Liver (tissue), 9 donors: ENCODE measurements around the gene DPPA5. TPM values are rescaled to one million over a fixed set of nuclear protein-coding genes. Genes with fewer than 3 reads are reported as not detected.
"Not testable (repeated sequence)": the region's sequence is repeated elsewhere in the genome, so short reads cannot be mapped to it uniquely, and the experiment has no call there.

ENCODE experiments used
- DNase-seq: peaks from one replicate; pipeline ENCODE4 v3.0.0-alpha.2; 2017; ENCODE audit warnings: low spot score
- H3K27ac ChIP-seq, 2 donors: one replicate each; pipeline ENCODE4 v1.7.0; 2013; ENCODE audit warnings: inconsistent platforms in 2 of 2, low read length in 2 of 2, control low read depth in 1 of 2, low read depth in 1 of 2, mild to moderate bottlenecking in 1 of 2
- H3K27me3 ChIP-seq, 4 donors: one replicate each; pipeline versions ENCODE4 v1.6.1 to v1.7.0; 2013; ENCODE audit warnings: low read length in 3 of 4, inconsistent platforms in 1 of 4, mild to moderate bottlenecking in 1 of 4, moderate library complexity in 1 of 4; ENCODE audit not compliant: control insufficient read depth in 4 of 4, insufficient read depth in 4 of 4
- H3K36me3 ChIP-seq, 4 donors: one replicate each; pipeline versions ENCODE4 v1.6.1 to v1.7.0; 2013; ENCODE audit warnings: low read length in 3 of 4, mild to moderate bottlenecking in 3 of 4, low read depth in 1 of 4, moderate library complexity in 1 of 4; ENCODE audit not compliant: control insufficient read depth in 4 of 4, insufficient read depth in 3 of 4
- H3K4me1 ChIP-seq, 4 donors: one replicate each; pipeline versions ENCODE4 v1.6.1 to v1.7.0; 2013; ENCODE audit warnings: low read length in 3 of 4, mild to moderate bottlenecking in 3 of 4, moderate library complexity in 1 of 4; ENCODE audit not compliant: control insufficient read depth in 4 of 4, insufficient read depth in 4 of 4
- H3K4me3 ChIP-seq, 3 donors: one replicate each; pipeline versions ENCODE4 v1.6.1 to v1.7.0; 2013; ENCODE audit warnings: low read length in 3 of 3, control low read depth in 1 of 3, low read depth in 1 of 3, mild to moderate bottlenecking in 1 of 3
- H3K9ac ChIP-seq, 2 donors: one replicate each; pipeline ENCODE4 v1.7.0; 2013; ENCODE audit warnings: low read length in 2 of 2, mild to moderate bottlenecking in 2 of 2, moderate library complexity in 2 of 2, control low read depth in 1 of 2, low read depth in 1 of 2
- H3K9me3 ChIP-seq, 4 donors: one replicate each; pipeline versions ENCODE4 v1.6.1 to v1.7.0; 2013; ENCODE audit warnings: low read length in 3 of 4; ENCODE audit not compliant: control insufficient read depth in 4 of 4
- ATF3 ChIP-seq: IDR thresholded peaks from 2 replicates; pipeline ENCODE4 v1.6.1; 2016; ENCODE audit warnings: antibody characterized with exemption
- EGR1 ChIP-seq, 2 donors: IDR thresholded peaks; 2 replicates each; pipeline ENCODE4 v1.6.1; 2016 to 2018; ENCODE audit warnings: antibody characterized with exemption in 2 of 2, low read depth in 2 of 2
- FOXA1 ChIP-seq: IDR thresholded peaks from 2 replicates; pipeline ENCODE4 v1.6.1; 2016; ENCODE audit warnings: antibody characterized with exemption
- HNF4A ChIP-seq, 2 donors: conservative IDR thresholded peaks; 2 replicates each; pipeline ENCODE4 v1.6.1; 2016; ENCODE audit warnings: antibody characterized with exemption in 2 of 2, mild to moderate bottlenecking in 2 of 2
- HNF4G ChIP-seq: IDR thresholded peaks from 2 replicates; pipeline ENCODE4 v1.6.1; 2016; ENCODE audit warnings: antibody characterized with exemption
- JUND ChIP-seq, 2 donors: IDR thresholded peaks; 2 replicates each; pipeline ENCODE4 v1.6.1; 2016; ENCODE audit warnings: antibody characterized with exemption in 2 of 2
- NR2F2 ChIP-seq: IDR thresholded peaks from 2 replicates; pipeline ENCODE4 v1.6.1; 2016; ENCODE audit warnings: antibody characterized with exemption
- RAD21 ChIP-seq, 2 donors: IDR thresholded peaks; 2 replicates each; pipeline ENCODE4 v1.6.1; 2016; ENCODE audit warnings: antibody characterized with exemption in 2 of 2, mild to moderate bottlenecking in 2 of 2
- RXRA ChIP-seq, 2 donors: IDR thresholded peaks; 2 replicates each; pipeline ENCODE4 v1.6.1; 2017 to 2018; ENCODE audit warnings: antibody characterized with exemption in 2 of 2, mild to moderate bottlenecking in 1 of 2
- SP1 ChIP-seq: IDR thresholded peaks from 2 replicates; pipeline ENCODE4 v1.6.1; 2018; ENCODE audit warnings: antibody characterized with exemption, mild to moderate bottlenecking
- YY1 ChIP-seq: IDR thresholded peaks from 2 replicates; pipeline ENCODE4 v1.6.1; 2016; ENCODE audit warnings: antibody characterized with exemption, mild to moderate bottlenecking
- ZBTB33 ChIP-seq: IDR thresholded peaks from 2 replicates; pipeline ENCODE4 v1.6.1; 2016; ENCODE audit warnings: antibody characterized with exemption
- WGBS: extraction: QIAGEN DNeasy Blood & Tissue Kit; methylation state at CpG from one replicate; pipeline ENCODE4 v1.1.7; 2013; 5-methylcytosine and 5-hydroxymethylcytosine counted together
- polyA plus RNA-seq, 2 donors: library from polyadenylated mRNA; stranded (reverse) in 1 of 2; unstranded in 1 of 2; fragments of 200-250 nt in 1 of 2; fragments of >200 nt in 1 of 2; fragmentation: Nextera tagmentation in 1 of 2; extraction: Ambion mirVana in 1 of 2; gene quantifications; one replicate each; pipeline versions ENCODE4 v1.2.1 to v1.2.3, GENCODE V29; 2013 to 2015
- total RNA-seq, 2 donors: library from RNA; depleted of rRNA; stranded (reverse); fragments of >200 nt; gene quantifications; one replicate each; pipeline ENCODE4 v1.2.3, GENCODE V29; 2014
- TF ChIP-seq, protein P1 (sequence below): IDR thresholded peaks from 2 replicates; pipeline ENCODE4 v1.6.1; 2016; ENCODE audit warnings: antibody characterized with exemption, mild to moderate bottlenecking
- TF ChIP-seq, protein P2 (sequence below): IDR thresholded peaks from 2 replicates; pipeline ENCODE4 v1.6.1; 2016; ENCODE audit warnings: antibody characterized with exemption
- donor health status: healthy.
- donor health status: healthy.
- donor health status: healthy.
- donor health status: healthy.
- donor health status: healthy.

Gene DPPA5
- total and polyA plus RNA-seq, 4 donors, result not detected

DNA sequence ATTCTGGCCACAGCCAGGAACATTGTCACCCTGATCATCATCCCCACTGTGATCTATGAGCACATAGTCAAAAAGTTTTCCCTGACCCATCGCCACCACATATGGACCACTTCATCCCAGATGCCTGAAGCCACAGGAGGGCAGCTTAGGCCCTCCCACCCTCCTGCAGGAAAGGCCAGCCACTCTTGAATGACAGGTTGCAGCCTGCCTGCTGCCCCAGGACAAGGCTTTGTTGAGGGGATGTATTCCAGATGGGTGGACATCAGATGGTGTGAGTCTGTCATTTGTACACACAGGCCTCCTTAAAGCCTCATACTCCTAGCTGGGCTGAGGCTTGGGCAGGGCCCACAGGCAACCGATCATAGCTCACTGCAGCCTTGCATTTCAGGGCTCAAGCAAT lies 30.8 kb downstream of the DPPA5 start (continued):
- TF ChIP-seq ATF3, result no peak
- no peak for TF ChIP-seq HNF4G
- TF ChIP-seq YY1, result no peak
- no peak for TF ChIP-seq SP1
- TF ChIP-seq ZBTB33, result no peak
- TF ChIP-seq HNF4A (conservative IDR thresholded peaks at IDR 0.05), result no peak
- TF ChIP-seq RAD21 (IDR thresholded peaks at IDR 0.05), result no peak
- TF ChIP-seq FOXA1, result no peak

- WGBS, result 15% methylated on average over 61 of the region's 61 CpGs
- no peak overlapping the region for H3K9ac ChIP-seq
- H3K4me3 ChIP-seq, result no peak overlapping the region
- no peak overlapping the region for H3K27ac ChIP-seq
- peaks cover 0 to 6% (median 2%) of the 10 kb centered on the region in 4 donors for H3K27me3 ChIP-seq
- TF ChIP-seq RAD21 (IDR thresholded peaks at IDR 0.05) (no peak), YY1 (no peak), FOXA1 (no peak)
- no peaks in the 10 kb centered on the region for H3K36me3 ChIP-seq
- peaks cover 0 to 6% (median 1%) of the 10 kb centered on the region in 4 donors for H3K9me3 ChIP-seq
- no peak for DNase-seq
- H3K4me1 ChIP-seq, result peaks cover 3 to 7% (median 4%) of the 10 kb centered on the region in 4 donors
Measured at GRCh38 chr6:73314577-73315492, 39.2 kb downstream of the DPPA5 start.

- H3K36me3 ChIP-seq, H3K27me3 ChIP-seq, H3K9ac ChIP-seq, H3K4me1 ChIP-seq, DNase-seq, H3K9me3 ChIP-seq, H3K27ac ChIP-seq: not testable (repeated sequence)
- peak overlapping the region in 1 of 3 donors; percentile 51 for H3K4me3 ChIP-seq
- WGBS, result 25% methylated on average over 4 of the region's 4 CpGs
Measured at GRCh38 chr6:73310503-73310845, 43.6 kb downstream of the DPPA5 start.

GRCh38 chr6:73309785-73310502 lies 44.1 kb downstream of the DPPA5 start:
- 3% methylated on average over 59 of the region's 59 CpGs for WGBS
- Histone ChIP-seq H3K9me3 (no peaks in the 10 kb centered on the region), H3K9ac (no peak overlapping the region), H3K27ac (no peak overlapping the region), H3K4me1 (peaks cover 3 to 9% (median 7%) of the 10 kb centered on the region in 4 donors), H3K27me3 (no peaks in the 10 kb centered on the region), H3K4me3 (peak overlapping the region; percentile 15 to 55 (median 51)), H3K36me3 (no peaks in the 10 kb centered on the region)
- DNase-seq, result peak; percentile 47
- TF ChIP-seq, protein P1, sequence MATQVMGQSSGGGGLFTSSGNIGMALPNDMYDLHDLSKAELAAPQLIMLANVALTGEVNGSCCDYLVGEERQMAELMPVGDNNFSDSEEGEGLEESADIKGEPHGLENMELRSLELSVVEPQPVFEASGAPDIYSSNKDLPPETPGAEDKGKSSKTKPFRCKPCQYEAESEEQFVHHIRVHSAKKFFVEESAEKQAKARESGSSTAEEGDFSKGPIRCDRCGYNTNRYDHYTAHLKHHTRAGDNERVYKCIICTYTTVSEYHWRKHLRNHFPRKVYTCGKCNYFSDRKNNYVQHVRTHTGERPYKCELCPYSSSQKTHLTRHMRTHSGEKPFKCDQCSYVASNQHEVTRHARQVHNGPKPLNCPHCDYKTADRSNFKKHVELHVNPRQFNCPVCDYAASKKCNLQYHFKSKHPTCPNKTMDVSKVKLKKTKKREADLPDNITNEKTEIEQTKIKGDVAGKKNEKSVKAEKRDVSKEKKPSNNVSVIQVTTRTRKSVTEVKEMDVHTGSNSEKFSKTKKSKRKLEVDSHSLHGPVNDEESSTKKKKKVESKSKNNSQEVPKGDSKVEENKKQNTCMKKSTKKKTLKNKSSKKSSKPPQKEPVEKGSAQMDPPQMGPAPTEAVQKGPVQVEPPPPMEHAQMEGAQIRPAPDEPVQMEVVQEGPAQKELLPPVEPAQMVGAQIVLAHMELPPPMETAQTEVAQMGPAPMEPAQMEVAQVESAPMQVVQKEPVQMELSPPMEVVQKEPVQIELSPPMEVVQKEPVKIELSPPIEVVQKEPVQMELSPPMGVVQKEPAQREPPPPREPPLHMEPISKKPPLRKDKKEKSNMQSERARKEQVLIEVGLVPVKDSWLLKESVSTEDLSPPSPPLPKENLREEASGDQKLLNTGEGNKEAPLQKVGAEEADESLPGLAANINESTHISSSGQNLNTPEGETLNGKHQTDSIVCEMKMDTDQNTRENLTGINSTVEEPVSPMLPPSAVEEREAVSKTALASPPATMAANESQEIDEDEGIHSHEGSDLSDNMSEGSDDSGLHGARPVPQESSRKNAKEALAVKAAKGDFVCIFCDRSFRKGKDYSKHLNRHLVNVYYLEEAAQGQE, result no peak
- TF ChIP-seq FOXA1 (no peak), JUND (IDR thresholded peaks at IDR 0.05) (no peak), ATF3 (no peak), NR2F2 (no peak), RAD21 (IDR thresholded peaks at IDR 0.05) (no peak), YY1 (no peak), HNF4G (no peak), RXRA (IDR thresholded peaks at IDR 0.05) (no peak), ZBTB33 (no peak), EGR1 (IDR thresholded peaks at IDR 0.05; ENCODE audit: low read depth in 2 of 2) (no peak), HNF4A (conservative IDR thresholded peaks at IDR 0.05) (no peak)
- TF ChIP-seq, protein P2, sequence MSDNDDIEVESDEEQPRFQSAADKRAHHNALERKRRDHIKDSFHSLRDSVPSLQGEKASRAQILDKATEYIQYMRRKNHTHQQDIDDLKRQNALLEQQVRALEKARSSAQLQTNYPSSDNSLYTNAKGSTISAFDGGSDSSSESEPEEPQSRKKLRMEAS, result no peak
